Measurements from ENCODE around the gene DPY30. TPM values are rescaled to one million over a fixed set of nuclear protein-coding genes. Genes with fewer than 3 reads are reported as not detected.

Gene DPY30
- total RNA-seq, 2 donors from 2014 or later, result 24.7 to 43.3 TPM

DNA sequence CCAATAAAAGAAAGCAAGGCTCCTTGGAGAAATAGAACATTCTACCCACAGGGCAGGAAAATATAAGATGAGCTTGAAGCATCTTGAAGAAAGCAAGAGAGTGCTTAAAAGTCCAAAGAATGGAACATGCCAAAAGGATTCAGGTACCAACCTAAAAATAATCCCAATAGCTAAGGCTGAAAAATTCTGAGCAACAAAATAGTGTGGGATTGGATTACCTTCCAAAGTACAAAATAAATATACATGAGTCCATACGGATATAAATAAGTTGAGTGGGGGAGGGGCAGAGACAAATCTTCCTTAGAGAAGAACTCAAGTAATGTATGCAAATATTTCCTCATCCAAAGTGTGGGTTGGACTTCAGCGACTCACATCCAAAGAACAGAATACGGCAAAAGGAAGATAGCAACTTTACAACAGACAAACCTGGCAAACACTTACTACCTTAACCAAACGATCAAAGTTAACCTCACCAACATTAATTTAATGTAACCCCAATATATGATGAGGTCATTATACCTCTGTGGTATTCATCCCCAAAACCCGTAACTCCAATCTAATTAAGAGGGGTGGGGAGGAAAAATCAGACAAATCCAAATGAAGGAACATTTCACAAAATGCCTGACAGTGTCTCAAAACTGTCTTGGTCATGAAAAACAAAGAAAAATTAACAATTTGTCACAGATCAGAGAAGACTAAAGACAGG is 55.7 kb downstream of the DPY30 start:
- no peak for DNase-seq
- 90 to 92% methylated on average over 5 of the region's 5 CpGs for WGBS, 2 donors

DNA sequence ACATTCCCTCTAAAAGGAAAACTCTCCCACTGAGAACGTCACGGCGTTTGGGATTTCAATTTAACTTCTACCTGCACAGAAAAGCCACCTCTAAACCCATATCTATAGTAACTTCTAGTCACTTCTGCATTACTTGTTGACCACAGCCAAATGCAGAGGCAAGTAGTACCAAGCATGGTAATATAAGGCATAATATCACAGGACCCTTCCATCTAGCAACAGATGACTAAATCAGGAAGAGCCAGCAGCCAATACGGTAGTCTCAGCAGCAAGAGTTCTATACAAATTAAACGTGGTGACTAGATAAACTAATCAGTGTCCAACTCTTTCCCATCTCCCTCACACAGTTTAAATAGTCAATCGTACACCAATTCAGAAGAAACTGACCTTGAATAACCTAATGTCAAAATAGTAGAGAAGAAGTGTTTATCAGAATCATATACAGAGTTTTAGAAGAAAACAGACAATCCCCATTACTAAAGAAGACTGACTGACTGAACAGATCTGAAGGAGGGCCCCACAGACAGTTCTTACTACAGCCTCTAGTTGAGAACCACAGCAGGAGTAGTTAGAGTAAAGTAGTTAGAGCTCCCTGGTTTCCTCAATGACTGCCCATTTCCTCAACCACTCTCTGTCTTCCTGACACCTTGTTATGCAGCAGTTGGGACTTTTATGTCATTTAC is 58.8 kb downstream of the DPY30 start:
- DNase-seq, result peak in 1 of 4 donors; percentile 7

More for the DNA sequence above, 55.7 kb downstream of the DPY30 start:
- intact Hi-C loops (cut with DNase I), result no loop called here
- H3K9me3 ChIP-seq, result no peaks in the 10 kb centered on the region
- no peaks in the 10 kb centered on the region for H3K4me1 ChIP-seq
- no peak overlapping the region for H3K27ac ChIP-seq
- no peak for TF ChIP-seq POLR2A (IDR thresholded peaks at IDR 0.05)
- TF ChIP-seq, protein P1, sequence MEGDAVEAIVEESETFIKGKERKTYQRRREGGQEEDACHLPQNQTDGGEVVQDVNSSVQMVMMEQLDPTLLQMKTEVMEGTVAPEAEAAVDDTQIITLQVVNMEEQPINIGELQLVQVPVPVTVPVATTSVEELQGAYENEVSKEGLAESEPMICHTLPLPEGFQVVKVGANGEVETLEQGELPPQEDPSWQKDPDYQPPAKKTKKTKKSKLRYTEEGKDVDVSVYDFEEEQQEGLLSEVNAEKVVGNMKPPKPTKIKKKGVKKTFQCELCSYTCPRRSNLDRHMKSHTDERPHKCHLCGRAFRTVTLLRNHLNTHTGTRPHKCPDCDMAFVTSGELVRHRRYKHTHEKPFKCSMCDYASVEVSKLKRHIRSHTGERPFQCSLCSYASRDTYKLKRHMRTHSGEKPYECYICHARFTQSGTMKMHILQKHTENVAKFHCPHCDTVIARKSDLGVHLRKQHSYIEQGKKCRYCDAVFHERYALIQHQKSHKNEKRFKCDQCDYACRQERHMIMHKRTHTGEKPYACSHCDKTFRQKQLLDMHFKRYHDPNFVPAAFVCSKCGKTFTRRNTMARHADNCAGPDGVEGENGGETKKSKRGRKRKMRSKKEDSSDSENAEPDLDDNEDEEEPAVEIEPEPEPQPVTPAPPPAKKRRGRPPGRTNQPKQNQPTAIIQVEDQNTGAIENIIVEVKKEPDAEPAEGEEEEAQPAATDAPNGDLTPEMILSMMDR (IDR thresholded peaks at IDR 0.05), result no peak
- no peaks in the 10 kb centered on the region for H3K36me3 ChIP-seq (replicated peaks in 1 of 2; ENCODE audit: insufficient read depth in 1 of 2, low read depth in 2 of 2)
- no peak for ATAC-seq
- H3K4me3 ChIP-seq, result no peak overlapping the region
- no peaks in the 10 kb centered on the region for H3K27me3 ChIP-seq

DNA sequence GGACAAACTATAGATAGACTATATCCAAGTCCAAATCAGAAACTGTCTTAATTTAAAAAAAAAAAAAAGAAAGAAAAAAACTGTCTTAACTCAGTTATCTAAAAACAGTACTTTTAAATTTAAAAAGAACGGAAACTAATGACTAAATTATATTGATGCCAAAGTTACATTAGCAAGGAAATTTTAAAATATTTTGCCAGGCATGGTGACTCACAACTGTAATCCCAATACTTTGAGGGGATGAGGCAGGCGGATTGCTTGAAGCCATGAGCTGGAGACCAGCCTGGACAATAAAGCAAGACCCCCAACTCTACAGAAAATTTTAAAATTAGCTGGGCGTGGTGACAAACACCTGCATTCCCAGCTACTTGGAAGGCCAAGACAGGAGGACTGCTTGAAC is 59.6 kb downstream of the DPY30 start:
- 86 to 87% methylated on average over 3 of the region's 3 CpGs for WGBS, 2 donors
- Histone ChIP-seq H3K9me3 (no peaks in the 10 kb centered on the region), H3K27ac (no peak overlapping the region), H3K4me1 (no peaks in the 10 kb centered on the region), H3K4me3 (no peak overlapping the region), H3K36me3 (replicated peaks in 1 of 2; ENCODE audit: insufficient read depth in 1 of 2, low read depth in 2 of 2) (no peaks in the 10 kb centered on the region), H3K27me3 (no peaks in the 10 kb centered on the region)
- TF ChIP-seq POLR2A (IDR thresholded peaks at IDR 0.05), result no peak
- TF ChIP-seq, protein P1 (IDR thresholded peaks at IDR 0.05), result no peak
- intact Hi-C loops (cut with DNase I), result no loop called here
- no peak for DNase-seq
- no peak for ATAC-seq

More for the DNA sequence above, 58.8 kb downstream of the DPY30 start:
- TF ChIP-seq, protein P1 (IDR thresholded peaks at IDR 0.05), result no peak
- TF ChIP-seq POLR2A (IDR thresholded peaks at IDR 0.05), result no peak
- no peaks in the 10 kb centered on the region for H3K4me1 ChIP-seq
- no peak overlapping the region for H3K27ac ChIP-seq
- 59 to 61% methylated on average over 6 of the region's 6 CpGs for WGBS, 2 donors
- no peak for ATAC-seq
- no peaks in the 10 kb centered on the region for H3K27me3 ChIP-seq
- H3K4me3 ChIP-seq, result no peak overlapping the region
- no peaks in the 10 kb centered on the region for H3K9me3 ChIP-seq
- H3K36me3 ChIP-seq (replicated peaks in 1 of 2; ENCODE audit: insufficient read depth in 1 of 2, low read depth in 2 of 2), result no peaks in the 10 kb centered on the region
- intact Hi-C loops (cut with DNase I), result no loop called here

DNA sequence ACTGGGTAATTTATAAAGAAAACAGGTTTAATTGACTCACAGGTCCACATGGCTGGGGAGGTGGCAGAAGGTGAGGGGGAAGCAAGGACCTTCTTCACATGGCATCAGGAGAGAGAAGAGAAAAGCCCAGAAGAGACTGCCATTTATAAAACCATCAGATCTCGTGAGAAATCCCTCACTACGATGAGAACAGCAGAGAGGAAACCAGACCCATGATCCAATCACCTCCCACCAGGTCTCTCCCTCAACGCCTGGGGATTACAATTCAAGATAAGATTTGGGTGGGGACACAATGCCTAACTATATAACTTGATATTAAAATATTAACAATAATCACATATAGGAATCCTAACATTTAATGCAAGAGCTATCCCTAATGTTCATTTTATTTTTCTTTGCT is 60.6 kb downstream of the DPY30 start:
- Histone ChIP-seq H3K4me1 (no peaks in the 10 kb centered on the region), H3K4me3 (no peak overlapping the region), H3K36me3 (replicated peaks in 1 of 2; ENCODE audit: insufficient read depth in 1 of 2, low read depth in 2 of 2) (no peaks in the 10 kb centered on the region), H3K27ac (no peak overlapping the region), H3K27me3 (no peaks in the 10 kb centered on the region), H3K9me3 (no peaks in the 10 kb centered on the region)
- WGBS, 2 donors, result 90 to 94% methylated on average over 3 of the region's 3 CpGs
- DNase-seq (no peak), ATAC-seq (no peak)
- TF ChIP-seq POLR2A (IDR thresholded peaks at IDR 0.05), result no peak
- TF ChIP-seq, protein P1 (IDR thresholded peaks at IDR 0.05), result no peak
- intact Hi-C loops (cut with DNase I), result no loop called here

Data from body of pancreas (tissue), 4 donors.